BLaER1 treated with 17β-estradiol and CSF1 and Interleukin-3, amounts not matched to agents 10 nM and 100 nM (cell line): Measurements from ENCODE around the gene CHST7.

ENCODE experiments used
- H3K27ac ChIP-seq, 11 experiments: shearing (Covaris generic); formaldehyde crosslinking; 2 replicates each; pipeline ENCODE4 v1.8.1; 2022
- H3K27me3 ChIP-seq, 11 experiments: shearing (Covaris generic); formaldehyde crosslinking; 2 replicates each; pipeline ENCODE4 v1.8.1; 2022
- H3K36me3 ChIP-seq, 11 experiments: shearing (Covaris generic); formaldehyde crosslinking; 2 replicates each; pipeline ENCODE4 v1.8.1; 2022
- H3K4me1 ChIP-seq, 10 experiments: shearing (Covaris generic); formaldehyde crosslinking; 2 replicates each; pipeline ENCODE4 v1.8.1; 2022
- H3K4me2 ChIP-seq, 11 experiments: shearing (Covaris generic); formaldehyde crosslinking; 2 replicates each; pipeline ENCODE4 v1.8.1; 2022
- H3K4me3 ChIP-seq, 10 experiments: shearing (Covaris generic); formaldehyde crosslinking; 2 replicates each; pipeline ENCODE4 v1.8.1; 2022
- H3K9ac ChIP-seq, 11 experiments: shearing (Covaris generic); formaldehyde crosslinking; 2 replicates each; pipeline ENCODE4 v1.8.1; 2022
- H3K9me3 ChIP-seq, 11 experiments: shearing (Covaris generic); formaldehyde crosslinking; replicated peaks in 1 of 11; 2 replicates each; pipeline ENCODE4 v1.8.1; 2022
- H4K20me1 ChIP-seq, 11 experiments: shearing (Covaris generic); formaldehyde crosslinking; 2 replicates each; pipeline ENCODE4 v1.8.1; 2022
- Cebpa-rat ChIP-seq, 11 experiments: shearing (Covaris generic); IDR thresholded peaks; 2 replicates each; pipeline ENCODE4 v1.8.1; 2022

CHST7 gene

DNA sequence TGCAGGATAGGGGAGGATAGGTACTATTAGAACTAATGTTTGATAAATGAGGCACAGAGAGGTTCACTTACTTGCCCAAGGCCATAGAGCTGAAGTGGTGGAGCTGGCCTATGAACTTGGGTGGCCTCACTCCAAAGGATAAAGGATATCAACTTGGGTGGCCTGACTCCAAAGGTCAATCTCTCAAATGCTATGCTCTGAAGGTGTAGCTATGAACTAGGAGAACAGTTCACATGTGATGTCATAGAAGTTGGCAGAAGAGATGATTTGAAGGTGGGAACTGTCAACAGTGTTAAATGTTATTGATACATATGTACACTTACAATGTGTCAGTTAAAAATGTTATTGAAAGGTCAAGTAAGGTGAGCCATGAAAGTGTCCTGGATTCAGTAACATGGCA is 6.2 kb upstream of the CHST7 start:
- H3K4me3 ChIP-seq = no peak overlapping the region
- H3K4me1 ChIP-seq = peaks cover 6 to 13% (median 10%) of the 10 kb centered on the region in 10 experiments
- no peak overlapping the region for H3K27ac ChIP-seq
- no peak for TF ChIP-seq Cebpa-rat (IDR thresholded peaks at IDR 0.05)
- no peaks in the 10 kb centered on the region for H3K9me3 ChIP-seq
- H3K9ac ChIP-seq = no peak overlapping the region
- no peak overlapping the region for H3K4me2 ChIP-seq
- no peaks in the 10 kb centered on the region for H3K36me3 ChIP-seq
- H3K27me3 ChIP-seq = no peaks in the 10 kb centered on the region; a peak in 1 of 22 replicates
- H4K20me1 ChIP-seq = no peaks in the 10 kb centered on the region

- H3K27ac ChIP-seq = no peak overlapping the region
- TF ChIP-seq Cebpa-rat (IDR thresholded peaks at IDR 0.05) = no peak
- peaks cover 11 to 16% (median 12%) of the 10 kb centered on the region in 10 experiments; a peak in 19 of 20 replicates for H3K4me1 ChIP-seq
- no peak overlapping the region for H3K9ac ChIP-seq
- H3K27me3 ChIP-seq = no peaks in the 10 kb centered on the region
- H3K4me2 ChIP-seq = no peak overlapping the region
- H4K20me1 ChIP-seq = no peaks in the 10 kb centered on the region
- no peak overlapping the region for H3K4me3 ChIP-seq
- H3K36me3 ChIP-seq = no peaks in the 10 kb centered on the region
- H3K9me3 ChIP-seq = peaks cover 14 to 19% (median 16%) of the 10 kb centered on the region in 11 experiments
Observed at GRCh38 chrX:46569621-46570020, 3.9 kb upstream of the CHST7 start.

- Histone ChIP-seq H3K9ac (no peak overlapping the region), H3K27me3 (no peaks in the 10 kb centered on the region), H3K4me3 (no peak overlapping the region), H3K36me3 (no peaks in the 10 kb centered on the region), H3K4me1 (peaks cover 11 to 36% (median 27%) of the 10 kb centered on the region in 10 experiments), H3K27ac (no peak overlapping the region), H3K9me3 (peaks cover 20 to 29% (median 25%) of the 10 kb centered on the region in 11 experiments), H3K4me2 (peak overlapping the region in 5 of 11 experiments; percentile 72 to 91 (median 86); a peak in 6 of 22 replicates), H4K20me1 (no peaks in the 10 kb centered on the region; a peak in 1 of 22 replicates)
- TF ChIP-seq Cebpa-rat (IDR thresholded peaks at IDR 0.05) = no peak
Observed at GRCh38 chrX:46571423-46572339, 1.9 kb upstream of the CHST7 start.

DNA sequence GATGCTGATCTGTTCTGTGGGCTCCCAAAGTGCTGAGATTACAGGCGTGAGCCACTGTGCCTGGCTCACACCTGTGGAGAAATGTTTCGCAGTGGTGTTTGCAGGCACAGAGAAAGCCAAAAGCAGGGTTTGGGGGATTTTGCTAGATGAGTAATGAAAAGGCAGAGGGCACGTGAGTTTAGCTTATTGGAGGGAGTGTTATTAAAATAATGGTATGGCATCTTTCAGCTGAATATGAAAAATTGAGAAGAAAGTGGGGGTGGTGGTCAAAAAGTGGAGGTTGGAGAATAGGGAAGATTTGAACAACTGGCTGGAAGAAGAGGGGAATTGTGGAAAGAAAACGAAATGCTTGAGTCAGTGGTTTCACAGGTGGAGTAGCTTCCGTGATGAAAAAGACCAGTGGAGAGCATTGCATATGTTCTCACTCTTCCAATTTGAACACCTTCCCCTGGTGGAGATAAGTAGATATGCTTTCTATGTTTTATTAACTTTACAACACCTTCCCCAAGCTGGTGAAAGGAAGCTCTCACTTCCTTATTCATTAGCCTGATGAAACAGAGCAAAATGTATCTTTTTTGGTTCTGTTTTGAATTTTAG is 1.1 kb upstream of the CHST7 start:
- Histone ChIP-seq H3K4me2 (peak overlapping the region; percentile 72 to 92 (median 86); a peak in 21 of 22 replicates), H3K27ac (peak overlapping the region in 6 of 11 experiments; percentile 62 to 73 (median 65); a peak in 9 of 22 replicates), H4K20me1 (no peaks in the 10 kb centered on the region; a peak in 1 of 22 replicates), H3K4me3 (peak overlapping the region in 3 of 10 experiments; percentile 68 to 79 (median 73); a peak in 3 of 20 replicates), H3K36me3 (no peaks in the 10 kb centered on the region), H3K27me3 (no peaks in the 10 kb centered on the region), H3K9me3 (peaks cover 20 to 29% (median 25%) of the 10 kb centered on the region in 11 experiments), H3K9ac (peak overlapping the region in 5 of 11 experiments; percentile 71 to 80 (median 78); a peak in 4 of 22 replicates), H3K4me1 (peaks cover 17 to 42% (median 35%) of the 10 kb centered on the region in 10 experiments)
- no peak for TF ChIP-seq Cebpa-rat (IDR thresholded peaks at IDR 0.05)

DNA sequence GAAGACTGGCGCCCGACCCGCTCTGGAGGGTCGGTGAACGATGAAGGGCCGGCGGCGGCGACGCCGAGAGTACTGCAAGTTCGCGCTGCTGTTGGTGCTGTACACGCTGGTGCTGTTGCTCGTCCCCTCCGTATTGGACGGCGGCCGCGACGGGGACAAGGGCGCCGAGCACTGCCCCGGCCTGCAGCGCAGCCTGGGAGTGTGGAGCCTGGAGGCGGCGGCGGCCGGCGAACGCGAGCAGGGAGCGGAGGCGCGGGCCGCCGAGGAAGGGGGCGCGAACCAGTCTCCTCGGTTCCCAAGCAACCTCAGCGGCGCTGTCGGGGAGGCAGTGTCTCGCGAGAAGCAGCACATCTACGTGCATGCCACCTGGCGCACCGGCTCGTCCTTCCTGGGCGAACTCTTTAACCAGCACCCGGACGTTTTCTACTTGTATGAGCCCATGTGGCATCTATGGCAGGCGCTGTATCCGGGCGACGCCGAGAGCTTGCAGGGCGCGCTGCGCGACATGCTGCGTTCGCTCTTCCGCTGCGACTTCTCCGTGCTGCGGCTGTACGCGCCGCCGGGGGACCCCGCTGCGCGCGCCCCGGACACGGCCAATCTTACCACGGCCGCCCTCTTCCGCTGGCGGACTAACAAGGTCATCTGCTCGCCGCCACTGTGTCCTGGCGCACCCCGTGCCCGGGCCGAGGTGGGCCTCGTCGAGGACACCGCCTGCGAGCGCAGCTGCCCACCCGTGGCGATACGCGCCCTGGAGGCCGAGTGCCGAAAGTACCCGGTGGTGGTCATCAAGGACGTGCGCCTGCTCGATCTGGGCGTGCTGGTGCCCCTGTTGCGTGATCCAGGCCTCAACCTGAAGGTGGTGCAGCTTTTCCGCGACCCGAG is 568 bp downstream of the CHST7 start:
- Histone ChIP-seq H3K27ac (peak overlapping the region in 10 of 11 experiments; percentile 48 to 73 (median 63); a peak in 20 of 22 replicates), H4K20me1 (no peaks in the 10 kb centered on the region; a peak in 1 of 22 replicates), H3K27me3 (no peaks in the 10 kb centered on the region), H3K9ac (peak overlapping the region; percentile 58 to 80 (median 76)), H3K4me1 (peaks cover 31 to 52% (median 45%) of the 10 kb centered on the region in 10 experiments), H3K4me2 (peak overlapping the region; percentile 72 to 92 (median 86)), H3K9me3 (peaks cover 20 to 33% (median 25%) of the 10 kb centered on the region in 11 experiments), H3K36me3 (peaks cover 0 to 10% (median 0%) of the 10 kb centered on the region in 11 experiments; a peak in 5 of 22 replicates), H3K4me3 (peak overlapping the region; percentile 62 to 79 (median 70))
- no peak for TF ChIP-seq Cebpa-rat (IDR thresholded peaks at IDR 0.05)

DNA sequence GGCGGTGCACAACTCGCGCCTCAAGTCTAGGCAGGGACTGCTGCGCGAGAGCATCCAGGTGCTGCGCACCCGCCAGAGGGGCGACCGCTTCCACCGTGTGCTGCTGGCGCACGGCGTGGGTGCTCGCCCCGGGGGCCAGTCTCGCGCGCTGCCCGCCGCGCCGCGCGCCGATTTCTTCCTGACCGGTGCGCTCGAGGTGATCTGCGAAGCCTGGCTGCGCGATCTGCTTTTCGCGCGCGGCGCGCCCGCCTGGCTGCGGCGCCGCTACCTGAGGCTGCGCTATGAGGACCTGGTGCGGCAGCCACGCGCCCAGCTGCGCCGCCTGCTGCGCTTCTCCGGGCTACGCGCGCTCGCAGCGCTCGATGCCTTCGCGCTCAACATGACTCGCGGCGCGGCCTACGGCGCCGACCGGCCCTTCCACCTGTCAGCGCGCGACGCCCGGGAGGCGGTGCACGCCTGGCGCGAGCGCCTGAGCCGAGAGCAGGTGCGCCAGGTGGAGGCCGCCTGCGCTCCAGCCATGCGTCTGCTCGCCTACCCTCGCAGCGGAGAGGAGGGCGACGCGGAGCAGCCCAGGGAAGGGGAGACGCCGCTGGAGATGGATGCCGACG is 1.3 kb downstream of the CHST7 start:
- peak overlapping the region in 10 of 11 experiments; percentile 48 to 73 (median 63); a peak in 20 of 22 replicates for H3K27ac ChIP-seq
- H3K27me3 ChIP-seq = no peaks in the 10 kb centered on the region
- peak overlapping the region; percentile 58 to 80 (median 76) for H3K9ac ChIP-seq
- H3K4me3 ChIP-seq = peak overlapping the region; percentile 62 to 79 (median 70)
- no peak for TF ChIP-seq Cebpa-rat (IDR thresholded peaks at IDR 0.05)
- peaks cover 20 to 33% (median 25%) of the 10 kb centered on the region in 11 experiments for H3K9me3 ChIP-seq
- H4K20me1 ChIP-seq = no peaks in the 10 kb centered on the region; a peak in 1 of 22 replicates
- H3K36me3 ChIP-seq = peaks cover 0 to 11% (median 0%) of the 10 kb centered on the region in 11 experiments; a peak in 5 of 22 replicates
- H3K4me2 ChIP-seq = peak overlapping the region; percentile 72 to 92 (median 86)
- peaks cover 31 to 59% (median 51%) of the 10 kb centered on the region in 10 experiments for H3K4me1 ChIP-seq

GRCh38 chrX:46575586-46575985 is 2.0 kb downstream of the CHST7 start:
- peak overlapping the region; percentile 58 to 80 (median 76) for H3K9ac ChIP-seq
- peak overlapping the region; percentile 62 to 79 (median 70) for H3K4me3 ChIP-seq
- H3K4me2 ChIP-seq = peak overlapping the region; percentile 72 to 92 (median 86)
- H3K27ac ChIP-seq = peak overlapping the region in 9 of 11 experiments; percentile 4 to 69 (median 62); a peak in 12 of 22 replicates
- peaks cover 20 to 33% (median 25%) of the 10 kb centered on the region in 11 experiments for H3K9me3 ChIP-seq
- H3K27me3 ChIP-seq = no peaks in the 10 kb centered on the region
- H4K20me1 ChIP-seq = no peaks in the 10 kb centered on the region; a peak in 1 of 22 replicates
- H3K36me3 ChIP-seq = peaks cover 0 to 14% (median 0%) of the 10 kb centered on the region in 11 experiments; a peak in 5 of 22 replicates
- peaks cover 34 to 61% (median 51%) of the 10 kb centered on the region in 10 experiments for H3K4me1 ChIP-seq
- TF ChIP-seq Cebpa-rat (IDR thresholded peaks at IDR 0.05) = no peak
